GM19328 (cell line): ENCODE data around the gene STC2.
"Not testable (repeated sequence)": the region's sequence is repeated elsewhere in the genome, so short reads cannot be mapped to it uniquely, and the experiment has no call there.

ENCODE experiments used
- ATAC-seq: cut with Tn5 transposase; IDR thresholded peaks from one replicate; pipeline ENCODE4 v1.9.1; 2021; ENCODE audit warnings: mild to moderate bottlenecking, moderate library complexity; ENCODE audit not compliant: unreplicated experiment

STC2 gene

DNA sequence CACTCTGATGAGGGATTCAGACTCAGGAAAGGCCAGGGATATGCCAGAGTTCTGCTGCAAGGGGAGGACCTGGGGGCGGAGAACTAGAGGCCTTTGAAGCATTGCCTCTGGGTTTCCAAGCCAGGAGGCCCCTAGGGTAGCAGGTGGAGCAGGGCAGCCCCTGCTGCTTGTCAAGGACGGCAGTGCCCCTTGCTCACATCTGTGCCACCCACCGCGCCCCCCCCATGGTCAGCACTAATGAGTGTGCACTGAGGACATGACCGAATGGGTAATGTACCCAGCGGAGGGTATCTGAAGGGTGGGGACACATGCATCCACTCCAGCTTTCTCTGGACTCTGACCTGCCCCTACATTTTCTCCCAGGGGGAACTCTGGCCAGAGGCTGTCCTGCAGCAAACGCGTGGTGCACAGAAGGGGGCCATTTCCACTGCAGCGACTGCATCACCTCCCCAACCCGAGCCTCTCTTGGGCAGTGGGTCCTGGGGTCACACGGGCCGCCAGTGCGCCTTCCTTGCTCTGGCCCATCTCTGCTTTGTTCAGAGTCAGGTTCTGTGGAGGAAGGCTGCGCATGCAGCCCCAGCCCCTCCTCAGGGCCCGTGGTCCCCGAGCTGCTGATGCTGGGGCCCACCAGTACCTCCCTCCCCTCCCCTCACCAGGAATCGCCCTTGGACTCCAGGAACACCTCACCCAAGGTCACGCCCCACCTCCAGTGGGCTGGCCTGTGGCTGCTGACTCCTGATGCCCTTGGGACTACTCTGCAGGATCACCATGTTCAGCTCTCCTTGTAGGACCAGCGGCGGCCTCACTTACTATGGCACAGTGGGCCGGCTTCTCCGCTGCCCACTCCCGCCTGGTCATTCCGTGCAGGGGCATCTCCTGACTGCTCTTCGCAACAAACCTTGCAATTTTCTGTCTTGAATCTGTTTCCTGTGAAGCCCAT is 31.2 kb downstream of the STC2 start:
- no peak for ATAC-seq

DNA sequence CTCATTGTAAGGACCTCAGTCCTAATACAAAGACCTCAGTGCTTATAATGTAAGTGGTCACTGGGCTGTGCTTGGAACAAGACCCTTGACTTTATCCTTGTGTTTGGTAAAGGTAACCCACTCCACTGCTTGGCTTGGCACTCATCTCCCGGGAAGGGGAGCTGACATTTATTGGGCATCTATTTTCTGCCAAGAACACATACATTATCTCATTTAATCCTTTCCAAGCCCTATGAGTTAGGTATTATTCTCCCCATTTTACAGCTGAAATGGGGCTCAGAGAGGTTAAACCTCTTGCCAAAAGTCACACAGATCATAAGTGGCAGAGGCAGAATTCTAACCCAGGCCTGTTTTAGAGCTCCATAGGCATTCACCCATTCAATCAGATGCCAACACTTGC is 32.4 kb downstream of the STC2 start:
- no peak for ATAC-seq

DNA sequence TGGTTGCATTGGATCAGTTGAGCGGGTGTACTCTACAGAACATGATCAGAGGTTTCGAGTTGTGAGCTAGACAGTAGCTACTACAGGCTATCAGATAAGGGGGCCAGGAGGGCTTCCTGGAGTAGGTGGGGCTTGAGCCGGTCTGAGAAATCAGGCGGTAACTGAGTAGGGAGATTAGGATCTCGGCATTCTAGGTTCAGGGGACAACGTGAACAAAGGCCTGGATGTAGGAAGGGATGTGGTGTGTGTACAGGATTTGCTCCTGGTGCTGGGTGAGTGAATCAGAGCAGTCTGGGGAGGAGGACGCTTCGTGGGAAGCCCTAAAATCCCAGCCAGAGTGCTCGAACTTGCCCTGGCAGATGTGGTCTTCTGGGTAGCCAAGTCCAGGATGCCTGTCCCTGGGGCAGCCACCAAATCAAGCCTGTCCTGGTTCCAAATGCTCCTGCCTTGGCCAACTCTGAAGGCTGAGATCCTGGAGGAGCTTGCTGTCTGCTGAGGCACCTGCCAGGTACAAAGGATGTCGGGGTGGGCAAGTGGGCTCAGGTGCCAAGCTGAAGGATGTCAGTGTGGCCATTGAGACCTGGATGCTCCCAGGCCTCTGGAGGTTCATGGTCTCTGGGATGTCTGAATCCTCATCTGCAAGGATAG is 33.4 kb downstream of the STC2 start:
- ATAC-seq, result no peak

DNA sequence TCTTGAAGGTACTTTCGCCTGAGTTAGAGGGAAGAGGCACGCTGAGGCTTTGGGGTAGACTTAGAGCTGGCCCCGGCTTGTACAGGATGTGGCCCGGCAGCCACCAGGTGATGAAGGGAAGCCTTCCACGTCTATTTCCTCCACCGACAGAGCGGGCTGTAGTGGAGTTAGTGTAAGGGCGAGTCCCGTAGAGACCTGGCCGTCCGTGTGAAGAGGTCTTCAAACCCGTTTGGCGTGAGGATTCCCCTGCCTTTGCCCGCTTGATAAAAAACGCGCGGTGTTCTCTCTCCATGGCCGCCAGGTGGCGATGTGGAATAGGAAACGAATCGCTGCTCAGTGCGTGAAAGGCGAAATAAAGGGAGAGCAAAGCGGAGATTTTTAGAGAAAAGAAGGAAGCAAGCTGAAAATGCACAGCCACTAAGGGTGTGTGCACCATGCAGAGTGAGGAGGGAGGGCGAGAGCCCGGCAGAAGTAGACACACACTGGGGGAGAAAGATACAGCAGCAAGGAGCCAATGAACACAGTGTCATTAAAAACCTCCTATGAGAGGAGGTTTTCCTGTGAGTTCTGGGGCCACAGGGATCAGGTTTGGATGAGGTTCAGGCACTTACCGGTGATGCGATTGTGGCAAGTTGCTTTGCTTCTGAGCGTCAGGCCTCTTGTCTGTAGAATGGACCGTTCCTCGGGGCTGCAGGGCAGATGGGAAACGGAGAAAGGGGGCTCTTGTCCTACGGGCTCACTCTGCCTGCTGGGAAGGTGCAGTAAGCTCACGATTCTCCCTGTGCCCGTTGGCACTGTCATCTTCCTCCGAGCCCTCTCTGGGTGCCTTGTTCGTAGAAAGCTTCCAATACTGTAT is 34.2 kb downstream of the STC2 start:
- ATAC-seq, result no peak

DNA sequence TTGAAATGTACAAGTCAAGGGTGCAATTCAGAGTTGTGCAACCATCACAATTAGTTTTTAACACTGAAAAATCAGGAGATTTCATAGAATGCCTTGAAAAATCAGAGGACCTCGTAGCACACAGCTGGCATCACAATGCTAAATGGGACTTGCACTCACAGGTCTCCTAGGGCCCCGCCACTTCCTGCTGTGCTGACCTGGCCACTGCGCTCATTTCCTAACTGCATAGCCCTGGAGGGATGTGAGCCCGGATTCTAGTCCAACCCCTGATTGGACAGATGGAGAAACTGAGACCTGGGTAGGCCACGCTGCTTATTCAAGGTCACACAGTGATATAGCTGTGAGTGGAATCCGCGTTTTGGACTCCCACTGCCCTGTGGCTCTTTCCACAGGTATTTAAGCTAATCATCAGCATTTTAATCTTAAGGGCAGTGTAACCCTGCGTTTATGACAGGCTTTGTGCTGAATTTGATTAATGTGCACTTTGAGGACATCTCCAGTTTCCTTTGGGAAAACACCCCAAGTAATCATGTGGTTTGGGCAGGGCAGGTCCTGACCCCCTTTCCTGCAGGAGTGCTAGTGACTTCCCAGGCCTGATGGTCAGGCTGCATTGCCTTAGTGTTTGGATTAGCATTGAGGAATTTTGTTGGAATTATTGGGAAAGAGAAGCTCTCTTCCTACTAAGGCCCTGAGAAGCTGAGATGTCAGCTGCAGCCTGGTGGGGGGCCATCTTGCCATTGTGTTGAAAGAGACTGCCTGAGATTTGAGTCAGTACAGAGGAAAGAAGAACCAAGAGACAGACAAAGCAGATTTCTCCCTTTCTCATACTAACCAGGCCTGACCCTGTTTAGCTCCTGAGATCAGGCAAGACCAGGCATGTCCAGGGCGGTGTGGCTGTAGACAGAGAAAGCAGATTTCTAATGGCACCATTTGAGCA is 36.2 kb downstream of the STC2 start:
- ATAC-seq, result no peak

DNA sequence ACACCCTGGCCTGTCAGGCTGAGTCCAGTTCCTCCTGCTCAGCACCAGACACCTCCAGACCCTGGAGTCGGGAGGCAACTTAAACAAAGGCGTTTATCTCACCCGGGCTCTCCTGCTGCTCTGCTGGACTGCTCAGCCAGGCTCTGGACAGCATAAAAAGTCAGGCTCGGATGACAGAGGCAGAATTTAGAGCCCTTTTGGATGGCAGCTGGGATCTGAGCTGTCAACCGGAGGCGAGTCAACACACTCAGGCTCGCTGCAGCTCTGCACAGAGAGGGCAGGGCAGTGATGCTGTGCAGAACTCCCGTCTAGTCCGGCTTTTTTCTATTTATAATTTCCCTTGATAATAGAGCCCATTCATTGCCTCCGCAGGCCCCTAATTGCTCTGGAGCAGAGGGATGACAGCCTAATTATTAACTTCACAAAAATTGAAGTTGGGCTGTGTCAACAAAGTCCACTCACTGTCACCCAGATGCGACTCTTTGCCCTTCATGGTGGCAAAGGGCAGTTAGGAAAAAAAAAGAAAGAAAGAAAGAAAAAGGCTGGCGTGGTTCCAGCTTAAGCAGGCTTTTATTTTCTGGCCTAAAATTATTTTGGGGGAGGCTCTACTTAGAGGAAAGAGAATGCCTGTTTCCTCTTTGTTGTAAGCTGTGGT is 37.6 kb downstream of the STC2 start:
- ATAC-seq, result no peak

DNA sequence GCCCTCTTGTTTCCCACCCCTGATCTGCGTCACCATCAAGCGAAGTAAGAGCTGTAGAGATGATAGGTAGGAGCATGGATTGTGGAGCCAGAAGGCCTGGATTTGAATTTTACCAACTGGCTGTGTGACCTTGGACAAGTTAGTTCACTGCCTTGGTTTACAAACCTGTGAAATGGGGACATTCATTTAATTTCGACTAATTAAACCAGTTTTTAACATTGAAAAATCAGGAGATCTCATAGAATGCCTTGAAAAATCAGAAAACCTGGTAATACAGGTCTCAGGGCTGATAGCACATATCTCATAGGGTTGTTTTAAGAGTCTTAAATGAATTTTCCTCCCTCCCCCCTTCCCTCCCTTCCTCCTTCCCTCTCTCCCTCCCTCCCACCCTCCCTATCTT is 38.8 kb downstream of the STC2 start:
- no peak for ATAC-seq

DNA sequence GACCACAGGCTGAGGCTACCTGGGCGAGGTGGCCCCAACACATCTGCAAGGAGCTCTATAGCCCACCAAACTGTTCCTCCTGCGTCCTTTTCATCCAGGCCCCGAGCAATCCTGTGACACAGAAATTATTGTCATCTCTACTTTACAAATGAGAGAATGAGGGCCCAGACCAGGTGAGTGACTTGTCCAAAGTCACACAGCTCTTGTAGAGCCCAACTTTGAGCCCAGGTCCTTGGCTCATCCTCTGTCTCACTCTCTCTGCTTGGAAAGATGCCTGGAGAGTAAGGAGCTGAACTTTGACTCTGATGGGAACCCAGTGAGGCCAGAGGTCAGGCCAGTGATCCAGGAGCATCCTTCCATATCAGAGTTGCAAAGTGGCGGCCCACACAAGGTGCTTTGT is 39.6 kb downstream of the STC2 start:
- no peak for ATAC-seq

DNA sequence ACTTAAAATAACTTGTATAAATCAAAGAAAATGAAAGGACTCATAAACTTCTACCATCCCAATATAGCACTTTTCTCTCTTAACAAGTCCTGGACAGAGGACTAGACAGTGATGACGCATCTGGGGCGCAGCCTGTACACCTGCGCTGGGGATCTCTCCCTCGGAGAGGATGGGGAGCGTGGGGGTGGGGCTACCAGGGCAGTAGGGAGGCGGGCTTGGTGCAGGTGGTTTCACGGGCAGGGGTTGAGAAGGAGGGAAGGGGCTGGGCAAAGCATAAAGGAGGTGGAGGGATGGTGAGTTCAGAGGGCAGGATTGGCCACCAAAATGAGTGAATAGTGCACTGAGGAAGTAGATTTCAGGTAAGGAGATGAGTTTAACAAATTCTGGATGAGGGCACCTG is 41.1 kb downstream of the STC2 start:
- ATAC-seq, result no peak

DNA sequence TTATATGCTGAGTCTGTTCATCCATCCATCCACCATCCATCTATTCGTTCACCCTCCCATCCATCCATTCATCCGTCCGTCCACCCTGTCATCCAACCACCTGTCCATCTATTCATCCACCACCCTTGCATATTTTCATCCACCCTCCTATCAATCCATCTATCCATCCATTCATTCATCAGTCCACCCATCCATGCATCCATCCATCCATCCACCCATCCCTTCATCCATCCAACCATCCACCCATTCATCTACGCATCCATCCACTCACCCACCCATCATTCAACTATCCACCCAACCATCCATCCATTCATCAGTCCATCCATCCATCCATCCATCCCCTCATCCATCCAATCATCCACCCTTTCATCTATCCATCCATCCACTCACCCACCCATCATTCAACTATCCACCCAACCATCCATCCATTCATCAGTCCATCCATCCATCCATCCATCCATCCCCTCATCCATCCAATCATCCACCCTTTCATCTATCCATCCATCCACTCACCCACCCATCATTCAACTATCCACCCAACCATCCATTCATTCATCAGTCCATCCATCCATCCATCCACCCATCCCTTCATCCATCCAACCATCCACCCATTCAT is 43.8 kb downstream of the STC2 start:
- ATAC-seq, result not testable (repeated sequence)

DNA sequence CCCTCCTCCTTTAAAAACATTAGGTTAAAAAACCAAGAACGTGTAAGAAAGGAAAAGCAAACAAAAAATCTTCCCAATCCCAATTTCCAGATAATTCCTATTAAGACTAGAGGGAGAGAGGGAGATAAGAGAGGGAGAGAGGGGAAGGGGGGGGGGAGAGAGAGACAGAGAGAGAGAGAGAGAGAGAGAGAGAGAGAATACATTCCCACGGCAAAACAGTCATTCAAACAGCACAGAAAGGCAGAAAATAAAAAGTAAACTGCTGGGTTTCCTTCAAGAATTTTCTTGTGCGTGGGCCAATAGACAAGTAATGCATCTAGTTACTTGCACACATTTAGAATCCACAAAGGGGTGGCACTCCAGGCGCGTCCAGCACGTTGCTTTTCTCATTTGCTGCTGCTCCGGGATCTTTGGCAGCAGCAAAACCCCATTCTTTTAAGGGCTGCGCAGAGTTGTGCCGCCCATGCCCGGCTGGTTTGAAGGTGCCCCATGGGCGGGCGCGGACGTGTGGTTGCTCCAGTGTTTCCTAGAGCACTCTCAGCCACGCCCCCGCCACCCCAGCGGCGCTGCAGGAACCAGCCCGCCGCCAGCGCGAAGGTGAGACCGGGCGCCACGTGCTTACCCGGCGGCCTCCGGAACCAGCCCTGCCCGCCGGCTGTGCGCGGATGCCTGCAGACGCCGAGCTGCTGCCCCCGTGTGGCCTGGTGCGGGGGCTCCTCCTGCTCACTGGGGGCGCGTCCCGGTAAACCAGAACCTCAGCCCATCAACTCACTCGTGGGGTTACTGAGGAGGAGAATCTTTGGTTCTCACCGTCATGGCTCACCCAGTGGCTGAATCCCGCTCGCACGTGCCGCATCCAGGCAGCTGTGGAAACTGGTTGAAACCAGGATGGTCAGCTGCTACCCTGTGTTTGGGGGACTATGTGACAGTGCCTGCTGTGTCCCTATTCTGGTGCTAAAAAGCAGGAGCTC is 44.6 kb downstream of the STC2 start:
- ATAC-seq, result peak; percentile 76

DNA sequence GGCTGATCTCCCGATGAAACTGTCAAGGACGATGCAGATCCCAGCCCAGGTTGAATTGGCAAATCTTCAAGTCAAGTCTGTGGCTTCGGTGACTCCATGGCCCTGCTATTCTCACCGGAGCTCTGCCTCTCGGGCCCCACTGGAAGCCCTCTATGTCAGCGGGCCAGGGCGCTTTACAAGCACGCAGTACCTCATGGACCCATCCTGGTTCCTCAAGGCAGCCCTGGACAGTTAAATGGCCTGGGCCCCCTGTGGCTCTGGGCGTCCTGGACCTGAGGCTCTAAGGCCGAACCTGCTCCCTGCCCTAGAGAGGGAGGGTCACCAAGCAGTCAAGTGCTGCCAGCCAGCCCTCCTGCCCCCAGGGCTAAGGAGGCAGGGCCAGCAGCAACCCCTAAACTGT is 45.3 kb downstream of the STC2 start:
- ATAC-seq, result no peak

DNA sequence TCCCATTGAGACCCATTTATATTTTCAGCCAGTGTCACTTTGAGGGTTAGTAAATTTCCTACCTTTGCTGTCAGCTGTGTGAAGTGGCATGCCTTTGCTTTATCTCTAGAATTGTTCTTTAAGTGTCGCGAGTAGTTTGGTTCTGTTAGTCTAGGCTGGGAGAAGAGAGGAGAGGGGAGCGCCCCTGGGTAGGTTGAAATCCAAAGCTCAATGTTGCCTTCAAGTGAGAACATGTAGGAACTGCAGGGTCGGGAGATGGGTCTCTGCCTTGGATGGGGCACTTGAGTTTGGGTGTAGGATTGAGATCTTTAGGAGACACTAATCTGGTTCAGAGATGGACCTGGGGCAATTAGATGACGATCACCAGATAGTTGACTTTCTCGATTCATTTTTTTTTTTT is 46.3 kb downstream of the STC2 start:
- no peak for ATAC-seq

DNA sequence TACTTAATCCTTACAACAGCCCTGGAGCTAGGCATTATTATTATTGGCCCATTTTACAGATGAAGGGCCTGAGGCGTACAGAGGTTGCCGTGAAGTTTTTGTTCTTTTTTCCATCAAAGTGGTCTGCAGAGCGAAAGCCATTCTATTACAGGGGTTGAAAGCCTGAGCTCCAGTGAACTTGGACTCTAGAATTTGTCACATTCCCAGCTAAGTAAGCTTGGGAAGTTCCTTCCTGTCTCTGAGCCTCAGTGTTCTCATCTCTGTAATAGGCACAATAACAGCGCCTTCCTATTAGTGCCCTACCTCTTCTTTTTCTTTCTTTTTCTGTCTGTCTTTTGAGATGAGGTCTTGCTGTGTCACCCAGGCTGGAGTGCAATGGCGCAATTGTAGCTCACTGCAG is 49.0 kb downstream of the STC2 start:
- no peak for ATAC-seq

DNA sequence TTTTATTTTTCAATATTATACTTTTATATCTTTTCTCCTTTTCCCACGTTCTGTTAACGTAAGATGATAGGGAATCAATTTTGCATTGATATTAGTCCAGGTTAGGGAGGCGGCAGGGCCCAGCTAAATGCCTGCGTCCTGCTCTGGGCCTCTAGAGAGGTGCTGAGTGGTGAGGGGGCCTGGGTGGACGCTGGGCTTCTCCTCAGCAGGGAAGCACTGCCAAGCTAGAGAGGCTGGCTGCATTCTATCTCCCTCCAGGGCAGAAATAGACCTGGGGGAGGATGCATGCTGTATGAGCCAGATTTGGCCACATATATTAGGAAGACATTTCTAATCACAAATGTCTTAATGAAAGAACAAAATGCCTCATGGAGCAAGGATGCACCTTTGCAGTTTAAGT is 49.6 kb downstream of the STC2 start:
- no peak for ATAC-seq

DNA sequence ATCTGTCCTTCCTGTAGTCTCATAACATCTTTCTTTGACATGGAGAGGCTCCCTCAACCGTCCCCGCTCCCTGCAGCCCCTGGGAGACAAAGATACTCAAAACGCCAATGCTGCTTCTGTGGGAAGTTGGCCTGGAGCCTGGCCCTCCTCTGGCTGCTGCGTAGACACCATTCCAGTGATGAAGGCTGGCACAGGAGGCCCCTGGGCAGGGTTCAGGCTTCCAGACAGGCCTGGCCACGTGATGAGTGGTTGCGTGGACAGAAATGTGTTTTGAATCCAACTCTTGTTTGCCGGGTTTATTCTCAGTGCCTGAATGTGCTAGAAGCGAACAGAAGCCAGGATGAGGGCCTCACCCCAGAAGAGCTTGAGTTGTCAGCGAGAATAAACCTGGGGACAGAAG is 50.0 kb downstream of the STC2 start:
- no peak for ATAC-seq

DNA sequence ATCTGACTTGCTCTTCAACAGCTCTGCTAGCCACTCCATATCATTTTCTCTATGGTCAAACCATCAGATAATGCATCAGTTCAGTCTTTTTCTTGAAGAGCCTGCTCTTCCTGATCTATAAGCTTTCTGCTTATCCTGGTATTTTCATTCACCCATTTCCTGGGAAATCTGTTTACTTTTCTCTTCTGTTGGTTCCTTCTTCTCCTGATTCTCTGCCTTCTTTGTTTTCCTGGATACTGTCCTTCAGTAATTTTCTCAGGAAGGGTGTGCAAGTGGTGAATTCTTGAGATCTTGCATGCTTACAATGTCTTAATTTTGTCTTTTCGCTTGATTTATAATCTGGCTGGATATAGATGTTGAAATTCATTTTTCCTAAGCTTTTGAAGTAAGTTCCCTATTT is 53.4 kb downstream of the STC2 start:
- ATAC-seq, result no peak

DNA sequence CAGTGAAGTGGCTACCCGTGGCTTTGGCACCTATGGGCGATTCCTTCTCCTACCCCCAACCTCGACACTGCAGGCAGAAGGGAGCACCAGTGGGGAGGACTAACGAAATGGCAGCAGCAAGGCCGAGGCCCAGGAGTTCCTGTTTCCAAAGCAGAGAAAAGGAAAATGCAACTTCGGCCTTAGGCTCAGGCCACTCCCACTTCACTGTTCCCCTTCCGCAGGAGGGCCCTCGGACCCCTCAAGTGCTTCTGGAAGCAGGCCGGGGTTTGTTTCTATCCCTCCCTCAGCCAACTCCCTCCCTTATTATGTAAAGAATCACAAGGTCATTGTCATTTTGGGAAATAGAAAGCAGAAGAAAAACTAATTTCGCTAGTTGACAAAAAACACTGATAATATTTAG is 56.8 kb downstream of the STC2 start:
- no peak for ATAC-seq
